HL-60/S4 (cell line): Measurements from ENCODE around the gene C10orf90.

ENCODE experiments used
- in situ Hi-C: fragments of 300-500 bp; cut with MboI; formaldehyde crosslinking; loops from 2 replicates; pipeline ENCODE4 v1.14.3; 2022; ENCODE audit warnings: low sequenced_read_pairs

C10orf90 gene

DNA sequence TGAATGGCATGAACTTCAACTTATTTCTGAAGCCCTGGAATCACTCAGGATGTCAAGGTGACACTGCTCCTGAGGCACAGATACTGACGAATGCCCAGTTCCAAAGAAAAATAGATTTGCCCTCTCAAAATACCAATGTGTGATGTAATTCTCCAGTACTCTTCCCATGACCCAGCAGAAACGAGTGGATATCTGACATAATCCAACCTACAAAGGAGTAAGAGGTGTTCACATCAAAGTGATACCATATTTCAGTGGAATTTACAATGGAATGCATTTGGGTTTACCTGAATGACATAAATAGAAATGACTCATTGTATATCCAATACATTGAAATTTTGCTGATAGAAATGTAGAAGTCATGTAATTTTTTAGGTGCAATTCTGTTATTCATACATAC, 161.3 kb downstream of the C10orf90 start:
- in situ Hi-C loops: loop anchor here (25.0 kb wide), 1 partner anchor 522 kb away; no protein-coding TSS in a partner anchor

DNA sequence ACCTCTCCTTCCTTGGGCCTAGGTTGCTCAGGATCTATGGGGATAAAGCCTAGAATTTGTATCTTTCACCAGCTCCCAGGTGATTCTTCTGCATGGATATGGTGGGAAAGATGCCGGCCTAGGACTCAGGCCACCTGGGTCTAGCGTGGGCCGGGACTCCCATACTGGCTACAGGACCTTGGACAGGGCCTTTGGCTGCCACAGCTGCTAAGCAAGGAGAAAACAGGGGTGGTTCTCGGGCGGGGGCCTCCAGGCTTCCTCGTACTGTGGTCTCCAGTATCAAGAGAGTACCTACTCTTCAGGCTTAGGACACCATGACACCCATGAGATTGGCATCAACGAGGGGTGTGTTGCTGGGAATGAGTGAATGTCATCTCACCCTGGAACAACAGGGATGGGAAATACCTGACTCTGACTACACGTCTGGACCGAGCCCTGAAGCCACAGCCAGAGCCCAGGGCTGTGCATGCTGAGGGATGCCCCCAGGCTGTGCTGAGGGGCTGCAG, 161.9 kb downstream of the C10orf90 start:
- in situ Hi-C loops: loop anchor here (25.0 kb wide), 1 partner anchor 521 kb away; no protein-coding TSS in a partner anchor

DNA sequence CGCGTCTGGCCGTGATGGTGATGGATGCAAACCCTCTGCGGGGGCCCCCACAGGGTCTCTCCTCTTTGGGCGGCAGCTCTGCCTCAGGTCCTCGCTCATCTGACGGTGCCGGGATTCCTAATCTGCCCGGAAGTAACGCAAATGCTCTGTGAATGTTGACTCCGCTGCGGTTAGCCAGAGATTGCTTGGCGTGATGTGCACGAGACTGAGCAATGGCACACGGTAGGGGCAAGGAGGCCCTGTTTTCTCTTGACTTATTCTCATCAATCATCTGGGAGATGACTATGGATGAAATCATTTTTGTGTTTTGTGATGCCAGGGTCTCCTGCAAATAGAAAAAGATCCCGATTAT, 165.8 kb downstream of the C10orf90 start:
- in situ Hi-C loops: loop anchor here (25.0 kb wide), 1 partner anchor 517 kb away; no protein-coding TSS in a partner anchor

DNA sequence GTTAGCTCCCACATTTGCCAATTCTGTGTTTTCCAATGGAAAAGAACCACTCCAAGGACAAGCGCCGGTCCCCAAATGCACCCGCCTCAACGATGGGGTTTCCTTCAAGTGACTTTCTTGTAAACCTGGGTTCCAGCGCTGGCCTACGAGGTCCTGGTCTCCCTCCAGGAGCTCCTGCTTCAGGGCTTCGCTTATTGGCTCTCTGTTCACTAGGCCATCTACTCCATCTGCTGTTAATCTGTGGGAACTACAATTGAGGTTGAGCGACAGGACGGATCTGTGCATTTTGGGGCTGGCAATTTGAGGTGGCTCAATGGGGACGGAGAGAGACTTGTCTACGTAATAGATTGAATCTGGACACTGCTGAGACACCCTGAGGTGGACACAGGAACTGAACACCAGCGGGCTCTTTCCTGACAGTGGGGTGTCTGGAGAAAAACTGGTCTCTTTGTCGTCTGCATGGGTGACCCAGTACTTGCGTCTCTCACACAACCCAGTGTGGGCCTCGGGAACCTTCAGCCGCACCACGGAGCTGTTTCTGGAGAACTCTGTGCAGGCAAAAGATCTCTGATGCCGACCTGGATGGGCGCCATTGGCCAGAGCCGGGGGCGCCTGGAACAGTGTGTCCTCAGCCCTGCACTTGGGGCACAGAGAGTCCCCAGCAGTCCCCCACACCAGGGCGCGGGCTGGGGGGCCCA, 166.3 kb downstream of the C10orf90 start:
- in situ Hi-C loops: loop anchor here (25.0 kb wide), 1 partner anchor 517 kb away; no protein-coding TSS in a partner anchor

DNA sequence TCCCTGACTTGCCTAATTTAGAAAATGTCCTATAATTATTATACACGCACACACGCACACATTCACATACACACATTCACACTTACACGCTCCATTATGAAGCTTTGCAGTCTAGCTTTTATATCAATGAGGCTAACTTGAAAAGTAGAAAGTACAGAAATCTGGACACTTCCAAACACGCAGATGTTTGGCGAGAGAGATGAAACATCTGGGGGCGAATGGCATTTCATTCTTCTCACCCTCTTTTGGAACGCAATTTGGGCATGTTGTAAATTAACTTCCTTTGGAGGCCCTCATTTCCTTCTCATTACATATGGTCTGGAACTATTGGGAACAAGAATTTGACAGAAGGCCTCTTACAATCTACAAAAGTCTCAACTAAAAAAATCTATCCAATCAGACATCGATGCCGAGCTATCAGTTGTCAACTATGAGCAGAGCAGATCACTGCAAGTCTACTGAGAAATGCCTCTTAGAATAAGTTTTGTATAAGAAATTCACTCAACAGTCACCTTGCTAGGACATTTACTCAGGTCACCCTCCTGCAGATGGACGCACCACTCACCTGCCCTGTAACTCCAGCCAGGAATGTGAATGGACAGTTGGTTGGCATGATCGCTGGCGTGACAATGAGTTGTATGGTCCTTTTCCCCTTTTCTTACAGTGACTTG, 167.0 kb downstream of the C10orf90 start:
- in situ Hi-C loops: loop anchor here (25.0 kb wide), 1 partner anchor 516 kb away; no protein-coding TSS in a partner anchor

DNA sequence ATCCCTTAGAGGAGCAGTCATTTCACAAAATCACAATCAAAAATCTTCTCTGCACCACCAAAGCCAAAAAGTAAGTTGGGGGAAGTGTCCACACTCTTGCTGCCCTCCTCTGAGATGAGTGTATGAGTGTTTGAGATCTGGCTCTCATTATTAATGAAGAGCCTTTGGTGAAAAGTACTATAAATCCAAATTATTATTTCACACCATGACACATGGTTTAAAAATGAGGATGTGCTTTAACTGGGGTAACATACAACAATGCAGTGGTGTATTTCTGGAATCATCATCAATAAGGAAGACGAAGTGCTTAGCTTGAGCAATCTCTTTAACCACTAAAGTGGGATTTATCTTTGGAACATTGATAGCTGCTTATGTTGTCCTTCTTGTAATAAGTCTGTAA, 168.1 kb downstream of the C10orf90 start:
- in situ Hi-C loops: loop anchor here (25.0 kb wide), 1 partner anchor 515 kb away; no protein-coding TSS in a partner anchor

DNA sequence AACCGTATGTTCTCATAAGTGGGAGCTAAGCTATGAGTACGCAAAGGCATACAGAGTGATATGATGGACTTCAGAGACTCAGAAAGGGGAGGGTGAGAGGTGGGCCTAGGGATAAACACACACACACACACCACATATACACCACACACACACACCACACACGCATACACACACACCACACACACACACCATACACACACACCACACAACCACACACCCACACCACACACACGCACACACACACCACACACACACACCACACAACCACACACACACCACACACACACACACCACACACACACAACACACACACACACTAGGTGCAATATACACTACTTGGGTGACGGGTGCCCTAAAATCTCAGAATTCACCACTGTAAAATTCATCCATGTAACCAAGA, 168.7 kb downstream of the C10orf90 start:
- in situ Hi-C loops: loop anchor here (25.0 kb wide), 1 partner anchor 515 kb away; no protein-coding TSS in a partner anchor

DNA sequence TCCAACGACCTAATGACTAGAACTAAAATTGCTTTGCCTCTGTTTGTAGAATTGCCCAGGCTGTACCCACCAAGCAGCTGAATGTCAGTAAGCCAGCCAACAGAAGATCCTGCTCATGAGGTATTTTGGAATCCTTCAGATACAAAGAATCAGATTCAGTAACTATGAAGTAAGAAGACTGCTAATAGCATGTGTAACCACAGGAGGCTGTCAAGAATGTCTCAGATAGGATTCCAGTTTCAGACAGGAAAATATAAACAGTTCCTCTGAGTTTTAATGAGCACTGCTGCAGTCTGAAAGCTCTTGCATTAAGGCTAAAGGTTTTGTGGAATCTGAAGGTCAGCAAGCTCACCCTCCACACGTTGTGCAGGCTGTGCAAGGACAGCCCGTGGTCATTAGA, 169.6 kb downstream of the C10orf90 start:
- in situ Hi-C loops: loop anchor here (25.0 kb wide), 1 partner anchor 514 kb away; no protein-coding TSS in a partner anchor

DNA sequence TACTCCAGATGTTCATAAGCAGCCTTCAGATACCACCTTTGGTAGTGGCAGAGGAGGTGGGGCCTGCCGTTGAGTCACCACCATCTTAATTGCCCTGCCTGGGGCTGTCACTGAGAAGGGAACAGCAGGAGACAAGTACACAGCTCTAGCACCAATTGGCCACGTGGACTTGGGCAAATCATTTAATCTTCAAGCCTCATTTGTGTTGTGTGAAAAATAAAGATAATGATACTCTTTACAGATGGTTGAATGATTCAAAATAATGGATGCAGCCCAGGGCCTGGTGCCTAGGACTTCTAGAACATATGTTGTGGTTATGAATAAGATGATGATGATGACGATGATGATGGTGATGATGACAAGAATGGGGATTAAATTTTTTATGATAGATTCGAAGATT, 170.3 kb downstream of the C10orf90 start:
- in situ Hi-C loops: loop anchor here (25.0 kb wide), 1 partner anchor 513 kb away; no protein-coding TSS in a partner anchor

DNA sequence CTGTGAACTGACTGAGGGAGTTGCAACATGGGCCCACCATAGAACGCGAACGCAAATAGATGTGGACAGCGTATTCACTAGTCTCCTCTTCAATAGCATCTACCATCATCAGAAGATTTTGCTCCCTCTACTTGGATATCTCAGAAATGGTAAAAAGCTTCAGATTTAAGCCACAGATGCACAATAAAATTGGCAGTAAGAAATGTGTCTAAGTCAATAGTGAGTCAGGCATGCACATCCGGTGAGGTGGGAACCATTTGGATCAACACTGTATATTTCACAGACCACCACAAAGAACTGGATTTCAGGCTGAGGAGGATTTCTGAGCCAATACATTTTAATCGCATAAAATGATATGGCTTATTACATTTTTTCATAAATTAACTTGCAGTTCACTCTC, 170.7 kb downstream of the C10orf90 start:
- in situ Hi-C loops: loop anchor here (25.0 kb wide), 1 partner anchor 512 kb away; no protein-coding TSS in a partner anchor

DNA sequence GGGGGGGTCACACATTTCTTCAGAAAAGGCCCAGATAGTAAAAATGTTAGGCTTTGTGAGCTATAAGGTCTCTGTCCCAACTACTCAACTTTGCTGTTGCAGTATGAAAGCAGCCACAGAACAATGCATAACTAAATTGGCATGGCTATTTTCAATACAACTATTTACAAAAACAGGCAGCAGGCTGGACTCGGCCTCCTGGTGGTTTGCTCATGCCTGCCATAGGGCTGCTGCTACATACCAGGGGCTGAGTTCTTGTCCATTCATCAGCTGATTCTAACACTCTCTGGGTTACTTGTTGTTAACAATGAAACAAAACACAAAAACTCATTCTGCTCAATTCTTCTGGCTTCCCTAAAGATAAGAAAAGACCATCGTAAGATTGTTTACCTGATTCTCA, 172.8 kb downstream of the C10orf90 start:
- in situ Hi-C loops: no loop called here

DNA sequence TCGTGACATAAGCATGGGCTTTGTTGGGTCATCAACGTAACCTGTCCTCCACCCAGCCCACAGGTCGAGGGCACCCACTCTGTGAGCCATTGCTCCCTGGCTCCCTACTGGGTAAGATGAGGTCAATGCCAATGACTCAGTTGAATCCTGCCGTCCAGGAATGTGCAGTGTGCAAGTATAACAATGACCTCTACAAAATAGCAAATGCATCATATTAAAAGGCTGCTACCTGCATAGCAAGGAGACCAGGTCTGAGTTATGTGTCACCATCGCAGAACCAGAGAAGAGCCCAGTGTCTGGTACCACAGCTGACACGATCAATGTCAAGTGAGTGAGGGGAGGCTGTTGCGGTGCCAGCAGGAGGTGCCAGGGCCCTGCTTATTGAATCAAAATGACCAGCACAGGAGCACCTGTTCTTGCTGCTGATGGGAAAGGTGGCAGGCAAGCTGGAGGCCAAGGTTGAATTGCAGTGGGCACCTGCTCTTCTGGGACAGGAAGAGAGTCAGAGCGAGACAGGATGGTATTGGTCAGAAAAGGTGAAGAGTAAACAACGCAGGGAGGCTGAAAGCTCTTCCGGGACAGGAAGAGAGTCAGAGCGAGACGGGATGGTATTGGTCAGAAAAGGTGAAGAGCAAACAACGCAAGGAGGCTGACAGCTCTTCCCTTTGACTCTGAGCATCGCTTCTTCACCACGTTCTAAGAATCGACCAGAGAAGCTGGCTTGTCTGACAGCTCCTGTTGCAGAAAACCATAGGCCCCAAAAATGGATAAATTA, 173.5 kb downstream of the C10orf90 start:
- in situ Hi-C loops: no loop called here

DNA sequence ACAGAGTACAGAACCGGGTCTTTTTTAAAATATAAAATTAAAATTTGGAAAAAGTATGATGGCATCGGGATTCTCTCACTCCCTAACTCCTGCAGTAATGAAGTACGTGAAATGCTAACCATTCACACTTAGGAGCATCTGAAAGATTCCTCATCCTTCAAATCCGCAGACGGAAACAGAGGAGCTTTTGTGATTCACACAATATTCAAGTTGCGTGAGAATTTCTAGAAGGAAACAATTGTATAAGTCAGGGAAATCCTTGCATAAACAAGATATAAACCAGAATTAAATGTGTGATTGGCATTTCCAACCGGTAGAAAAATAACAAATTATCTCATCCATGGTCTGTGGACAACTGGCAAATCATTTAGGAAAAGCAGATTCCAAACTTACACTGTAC, 179.0 kb downstream of the C10orf90 start:
- in situ Hi-C loops: no loop called here

DNA sequence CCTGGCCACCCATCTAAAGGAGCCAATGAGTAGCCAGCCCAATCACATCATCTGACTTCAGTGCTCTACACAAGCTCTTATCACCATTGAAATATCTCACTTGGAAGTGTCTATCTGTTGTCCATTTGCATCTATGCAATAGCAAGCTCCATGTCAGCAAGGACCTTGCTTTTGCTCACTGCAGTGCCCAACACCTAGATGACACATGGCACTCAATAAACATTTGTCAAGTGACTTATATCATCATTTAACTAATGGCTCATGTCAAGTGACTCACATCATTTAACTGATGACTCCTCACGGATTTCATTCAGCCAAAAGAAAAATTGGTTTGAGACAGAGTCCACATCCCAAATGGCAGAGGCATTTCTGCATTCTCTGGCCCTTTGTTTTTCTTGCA, 189.3 kb downstream of the C10orf90 start:
- in situ Hi-C loops: no loop called here

DNA sequence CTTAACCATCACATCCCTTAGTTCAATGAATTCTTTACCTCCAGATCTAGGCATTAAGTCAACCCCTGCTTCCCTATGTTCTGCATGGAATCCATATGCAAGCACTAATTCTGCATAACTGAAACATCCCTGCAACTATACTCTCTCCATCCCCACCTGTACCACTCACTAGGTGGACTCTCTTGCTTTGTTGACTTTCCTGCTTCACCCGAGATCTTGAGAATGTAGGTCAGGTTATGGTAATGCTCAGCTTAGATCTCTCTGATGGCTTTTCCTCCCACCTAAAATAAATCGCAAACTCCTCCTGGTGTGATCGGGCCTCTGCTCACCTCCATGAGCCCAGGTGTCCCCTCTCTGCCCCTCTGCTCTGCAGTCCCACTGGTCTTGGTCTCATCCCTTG, 189.8 kb downstream of the C10orf90 start:
- in situ Hi-C loops: no loop called here

DNA sequence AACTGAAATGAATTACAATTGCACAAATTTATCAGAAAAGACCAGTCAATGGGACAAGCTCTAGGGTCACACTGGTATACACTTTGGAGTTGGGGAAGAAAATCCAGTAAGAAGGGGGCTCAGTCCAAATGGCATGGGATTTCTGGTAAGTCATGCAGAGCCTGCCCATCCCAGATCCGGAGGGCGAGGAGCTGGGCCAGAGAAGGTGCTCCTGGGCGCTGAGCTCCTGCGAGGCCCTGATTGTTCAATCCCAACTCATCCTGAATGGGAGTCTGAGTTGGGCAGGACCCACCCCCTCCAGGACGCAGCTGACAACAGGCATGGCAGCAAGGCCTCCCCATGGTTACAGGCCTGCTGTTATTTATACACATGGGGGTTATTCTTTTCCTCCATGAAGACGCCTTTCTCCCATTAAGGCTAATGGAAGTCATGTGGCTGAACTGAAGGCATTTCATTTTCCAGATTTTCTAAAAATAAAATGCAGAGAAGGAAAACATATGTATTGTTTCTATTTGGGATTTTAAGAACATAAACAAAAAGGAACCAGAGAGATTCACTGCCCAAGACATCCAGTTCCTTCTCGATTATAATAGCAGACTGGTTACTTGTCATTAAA, 191.1 kb downstream of the C10orf90 start:
- in situ Hi-C loops: no loop called here

DNA sequence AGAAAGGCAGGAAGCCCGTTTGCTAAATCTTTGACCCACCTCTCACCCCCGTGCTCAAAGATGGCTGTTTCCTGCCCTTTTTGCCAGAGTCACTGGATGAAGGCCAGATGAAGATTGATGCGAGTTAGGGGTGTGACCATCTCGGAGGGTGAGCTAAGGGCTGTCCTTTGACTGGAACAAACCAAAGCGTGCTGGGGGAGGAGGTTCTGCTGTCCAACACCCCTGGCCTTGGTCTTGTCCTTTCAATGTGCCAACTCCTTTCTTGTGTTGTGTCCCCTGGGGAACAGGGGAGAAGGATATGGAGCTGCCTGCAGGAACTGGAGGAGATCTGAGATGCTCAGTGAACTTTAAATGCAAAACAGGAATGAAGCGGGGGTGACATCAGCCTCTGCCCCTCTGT, 191.9 kb downstream of the C10orf90 start:
- in situ Hi-C loops: no loop called here

DNA sequence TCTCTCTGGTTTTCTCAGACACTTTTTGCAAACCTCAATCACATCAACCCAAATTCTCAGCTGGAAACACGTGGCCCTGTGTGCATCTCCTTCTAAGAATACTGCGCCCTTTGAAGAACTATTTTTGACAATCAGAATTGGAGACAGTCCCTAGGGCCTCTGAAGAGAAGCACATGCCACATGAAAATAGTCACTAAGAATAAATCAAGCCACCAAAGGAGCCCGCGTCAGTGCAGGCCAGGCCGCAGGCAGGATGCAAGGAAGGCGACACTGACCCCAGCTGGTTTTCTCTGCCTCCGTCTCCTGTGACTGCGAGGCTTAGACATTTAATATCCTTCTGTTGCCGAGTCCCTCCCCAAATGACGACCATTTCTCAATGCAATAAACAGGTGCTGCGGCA, 194.2 kb downstream of the C10orf90 start:
- in situ Hi-C loops: no loop called here

DNA sequence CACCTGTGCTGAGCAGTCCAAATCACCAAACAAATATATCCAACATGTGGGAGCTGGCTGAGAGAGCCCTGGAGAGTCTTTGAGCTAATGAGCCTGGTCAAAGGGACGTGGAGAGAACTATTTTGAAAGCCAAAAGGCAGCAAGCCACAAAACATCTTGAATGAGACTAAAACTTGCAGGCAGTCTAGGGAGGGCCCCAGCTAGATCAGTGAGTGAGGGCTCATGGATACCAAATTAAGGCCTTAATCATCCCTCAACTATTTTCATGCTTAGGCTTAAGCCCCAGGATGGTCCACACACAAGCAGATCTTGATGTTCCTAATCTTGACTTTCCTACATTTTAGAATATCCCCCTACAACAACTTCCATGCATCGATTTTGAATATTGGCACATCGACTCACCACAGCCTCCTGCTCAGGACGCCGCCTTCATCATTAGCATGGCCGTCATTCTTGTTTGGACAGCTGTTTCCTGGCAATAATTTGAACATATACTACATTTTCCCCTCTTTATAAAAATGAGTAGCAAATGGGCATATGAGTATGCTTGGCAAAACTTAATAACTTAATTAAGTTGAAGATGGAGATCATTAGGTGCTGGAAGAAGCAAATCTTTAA, 195.3 kb downstream of the C10orf90 start:
- in situ Hi-C loops: no loop called here

DNA sequence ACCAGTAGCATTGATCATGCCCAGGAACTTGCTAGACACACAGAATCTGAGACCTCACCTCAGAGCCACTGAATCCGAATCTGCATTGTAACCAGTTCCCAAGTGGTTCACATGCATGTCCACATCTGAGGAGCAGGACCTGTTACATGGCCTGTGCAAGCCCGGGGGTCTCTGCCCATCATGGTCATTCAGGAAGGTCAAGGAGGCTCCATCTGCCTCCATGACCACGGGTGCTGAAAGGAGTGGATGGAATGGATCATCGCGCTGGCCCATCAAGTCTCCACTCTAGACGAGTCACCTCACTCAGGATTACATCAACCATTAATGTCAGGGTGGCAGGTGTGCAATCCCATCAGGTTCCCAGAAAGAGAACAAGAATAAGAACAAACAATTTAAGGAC, 196.5 kb downstream of the C10orf90 start:
- in situ Hi-C loops: no loop called here
